ENCODE measurements around the gene SCG5.

The SCG5 gene

DNA sequence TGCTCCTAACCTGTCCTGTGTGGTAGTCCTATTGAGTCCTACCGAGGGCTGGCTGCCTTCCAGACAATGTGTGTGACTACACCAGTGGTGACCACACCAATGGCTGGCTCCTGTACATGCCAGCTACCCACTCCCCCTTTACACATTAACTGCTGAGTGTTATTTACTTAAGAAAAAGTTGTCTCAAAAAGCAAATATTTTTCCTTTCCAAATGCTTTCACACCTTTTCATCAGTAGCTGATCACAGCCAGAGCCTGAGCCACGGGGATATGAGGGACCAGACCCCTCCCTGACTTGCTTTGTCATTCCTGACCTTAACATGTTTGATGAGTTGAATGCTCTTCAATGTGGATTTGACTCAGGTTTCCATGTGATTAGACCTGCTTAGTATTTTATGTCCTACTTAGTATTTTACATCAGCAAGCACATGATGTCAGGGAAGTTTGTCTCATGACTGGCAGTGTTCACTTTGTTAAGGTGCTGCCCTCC is 46.7 kb downstream of the SCG5 start:
- Histone ChIP-seq H3K4me1 (ENCODE audit: control insufficient read depth, insufficient read depth, low read length) (0 out of 2 replicates have a peak, but pooled peaks cover 2% of the 10 kb centered on the region), H3K27ac (ENCODE audit: extremely low read depth, low read depth, low read length) (no peak overlapping the region), H3K4me3 (ENCODE audit: low read depth, low read length) (no peak overlapping the region), H3K36me3 (ENCODE audit: control insufficient read depth in 2 of 2, insufficient read depth in 1 of 2, low read length in 2 of 2) (no peaks in the 10 kb centered on the region), H3K9me3 (ENCODE audit: control insufficient read depth, insufficient read depth, low read depth, low read length) (no peaks in the 10 kb centered on the region)
- ChIA-PET POLR2A (no interaction called here), CTCF (interaction anchor here (0.7 kb wide), 1 partner anchor 12 kb away, joined by 3 read pairs; no protein-coding TSS in a partner anchor)
- TF ChIP-seq, protein P1, sequence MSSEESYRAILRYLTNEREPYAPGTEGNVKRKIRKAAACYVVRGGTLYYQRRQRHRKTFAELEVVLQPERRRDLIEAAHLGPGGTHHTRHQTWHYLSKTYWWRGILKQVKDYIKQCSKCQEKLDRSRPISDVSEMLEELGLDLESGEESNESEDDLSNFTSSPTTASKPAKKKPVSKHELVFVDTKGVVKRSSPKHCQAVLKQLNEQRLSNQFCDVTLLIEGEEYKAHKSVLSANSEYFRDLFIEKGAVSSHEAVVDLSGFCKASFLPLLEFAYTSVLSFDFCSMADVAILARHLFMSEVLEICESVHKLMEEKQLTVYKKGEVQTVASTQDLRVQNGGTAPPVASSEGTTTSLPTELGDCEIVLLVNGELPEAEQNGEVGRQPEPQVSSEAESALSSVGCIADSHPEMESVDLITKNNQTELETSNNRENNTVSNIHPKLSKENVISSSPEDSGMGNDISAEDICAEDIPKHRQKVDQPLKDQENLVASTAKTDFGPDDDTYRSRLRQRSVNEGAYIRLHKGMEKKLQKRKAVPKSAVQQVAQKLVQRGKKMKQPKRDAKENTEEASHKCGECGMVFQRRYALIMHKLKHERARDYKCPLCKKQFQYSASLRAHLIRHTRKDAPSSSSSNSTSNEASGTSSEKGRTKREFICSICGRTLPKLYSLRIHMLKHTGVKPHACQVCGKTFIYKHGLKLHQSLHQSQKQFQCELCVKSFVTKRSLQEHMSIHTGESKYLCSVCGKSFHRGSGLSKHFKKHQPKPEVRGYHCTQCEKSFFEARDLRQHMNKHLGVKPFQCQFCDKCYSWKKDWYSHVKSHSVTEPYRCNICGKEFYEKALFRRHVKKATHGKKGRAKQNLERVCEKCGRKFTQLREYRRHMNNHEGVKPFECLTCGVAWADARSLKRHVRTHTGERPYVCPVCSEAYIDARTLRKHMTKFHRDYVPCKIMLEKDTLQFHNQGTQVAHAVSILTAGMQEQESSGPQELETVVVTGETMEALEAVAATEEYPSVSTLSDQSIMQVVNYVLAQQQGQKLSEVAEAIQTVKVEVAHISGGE (tag by site-specific recombination; conservative IDR thresholded peaks at IDR 0.05; ENCODE audit: low read depth): no peak
- peak; percentile 48 for TF ChIP-seq ZNF335 (tag by site-specific recombination; conservative IDR thresholded peaks at IDR 0.05)
- peak; percentile 44 for TF ChIP-seq OSR2 (tag by site-specific recombination; IDR thresholded peaks at IDR 0.05)
- no peak for TF ChIP-seq ZNF585B (tag by site-specific recombination; IDR thresholded peaks at IDR 0.05)
- peak; percentile 30; the same call in 1 of the 2 replicates for TF ChIP-seq GLIS1 (tag by site-specific recombination; IDR thresholded peaks at IDR 0.05)

DNA sequence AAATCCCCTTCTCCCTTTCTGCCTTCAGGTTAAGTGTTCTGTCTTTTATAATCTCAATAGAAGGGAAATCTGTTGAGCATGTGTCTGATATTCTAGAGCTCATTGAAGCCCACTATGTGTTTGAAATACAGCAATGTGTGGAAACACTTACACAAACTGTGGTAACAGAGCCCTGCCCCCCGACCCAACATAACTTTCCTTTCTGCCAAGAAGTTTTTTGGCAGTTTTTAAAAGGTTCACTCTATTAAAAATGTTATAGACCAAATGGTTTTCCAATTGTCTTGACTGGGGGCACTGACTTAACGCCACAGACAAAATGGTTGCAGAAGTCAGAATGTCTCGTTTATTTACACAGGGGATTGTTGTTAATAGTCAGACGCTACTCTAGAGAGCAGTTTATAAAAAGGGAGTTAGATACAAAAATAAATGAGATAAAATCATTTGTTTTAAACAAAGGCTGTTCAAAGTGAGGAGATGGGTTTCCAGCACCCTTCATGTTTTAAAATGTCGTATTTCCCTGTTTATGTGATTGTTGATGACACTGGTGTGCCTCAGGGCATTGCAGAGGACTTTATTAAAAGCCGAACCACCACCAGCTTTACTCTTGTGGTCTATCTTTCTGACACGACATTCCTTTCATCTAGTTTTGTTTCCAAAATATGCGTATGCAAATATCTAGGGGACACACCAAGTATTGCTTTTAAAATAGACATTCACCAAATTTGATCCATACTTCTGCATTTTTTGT is 49.6 kb downstream of the SCG5 start:
- no peaks in the 10 kb centered on the region for H3K9me3 ChIP-seq (ENCODE audit: control insufficient read depth, insufficient read depth, low read depth, low read length)
- CTCF ChIA-PET: interaction anchor here (0.7 kb wide), 1 partner anchor 10 kb away, joined by 4 read pairs; no protein-coding TSS in a partner anchor
- H3K27ac ChIP-seq (ENCODE audit: extremely low read depth, low read depth, low read length): no peak overlapping the region
- POLR2A ChIA-PET: no interaction called here
- H3K4me1 ChIP-seq (ENCODE audit: control insufficient read depth, insufficient read depth, low read length): 0 out of 2 replicates have a peak, but pooled peaks cover 2% of the 10 kb centered on the region
- H3K36me3 ChIP-seq (ENCODE audit: control insufficient read depth in 2 of 2, insufficient read depth in 1 of 2, low read length in 2 of 2): no peaks in the 10 kb centered on the region
- no peak overlapping the region for H3K4me3 ChIP-seq (ENCODE audit: low read depth, low read length)
- no peak for TF ChIP-seq FEZF1 (tag by site-specific recombination; IDR thresholded peaks at IDR 0.05)
- no peak for TF ChIP-seq ZNF221 (tag by site-specific recombination; IDR thresholded peaks at IDR 0.05; ENCODE audit: borderline replicate concordance)
- TF ChIP-seq OSR2 (tag by site-specific recombination; IDR thresholded peaks at IDR 0.05): no peak
- TF ChIP-seq KLF1 (tag by site-specific recombination; IDR thresholded peaks at IDR 0.05): no peak
- TF ChIP-seq ZFP41 (tag by site-specific recombination; IDR thresholded peaks at IDR 0.05; ENCODE audit: borderline replicate concordance): no peak
- no peak for TF ChIP-seq ZNF184 (tag by site-specific recombination; IDR thresholded peaks at IDR 0.05)
- no peak for TF ChIP-seq HOXD13 (CRISPR knock-in tag; IDR thresholded peaks at IDR 0.05; ENCODE audit: borderline replicate concordance)
- no peak for TF ChIP-seq ZNF777 (tag by site-specific recombination; IDR thresholded peaks at IDR 0.05; ENCODE audit: borderline replicate concordance)
- TF ChIP-seq SALL2 (tag by site-specific recombination; IDR thresholded peaks at IDR 0.05; ENCODE audit: borderline replicate concordance): no peak
- TF ChIP-seq ZNF677 (tag by site-specific recombination; IDR thresholded peaks at IDR 0.05): no peak
- TF ChIP-seq, protein P2, sequence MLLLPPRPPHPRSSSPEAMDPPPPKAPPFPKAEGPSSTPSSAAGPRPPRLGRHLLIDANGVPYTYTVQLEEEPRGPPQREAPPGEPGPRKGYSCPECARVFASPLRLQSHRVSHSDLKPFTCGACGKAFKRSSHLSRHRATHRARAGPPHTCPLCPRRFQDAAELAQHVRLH (tag by site-specific recombination; IDR thresholded peaks at IDR 0.05): no peak
- no peak for TF ChIP-seq IKZF3 (tag by site-specific recombination; IDR thresholded peaks at IDR 0.05)
- no peak for TF ChIP-seq PRDM1 (tag by site-specific recombination; IDR thresholded peaks at IDR 0.05)

DNA sequence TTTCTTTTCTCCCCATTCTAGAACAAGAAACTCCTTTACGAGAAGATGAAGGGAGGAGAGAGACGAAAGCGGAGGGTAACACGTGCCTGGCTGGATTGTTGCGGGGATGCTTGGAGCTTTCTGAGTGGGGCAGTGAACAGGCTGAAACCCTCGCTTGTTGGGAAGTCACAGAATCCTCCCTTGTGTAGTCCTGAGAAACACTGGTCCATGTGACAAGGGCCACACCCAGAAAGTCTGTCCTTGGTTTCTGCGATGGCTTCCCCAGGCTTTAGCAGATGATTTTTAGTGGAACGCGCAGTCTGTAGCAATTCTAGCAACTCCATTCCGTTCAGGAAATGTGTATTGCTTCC is 50.2 kb downstream of the SCG5 start:
- TF ChIP-seq ZNF202 (tag by site-specific recombination; IDR thresholded peaks at IDR 0.05; ENCODE audit: borderline replicate concordance) (no peak), KLF1 (tag by site-specific recombination; IDR thresholded peaks at IDR 0.05) (no peak), ZBTB17 (tag by site-specific recombination; IDR thresholded peaks at IDR 0.05) (no peak), ZNF146 (tag by site-specific recombination; IDR thresholded peaks at IDR 0.05) (no peak), ZNF292 (tag by site-specific recombination; IDR thresholded peaks at IDR 0.05; ENCODE audit: borderline replicate concordance, low read depth) (no peak), ZNF660 (tag by site-specific recombination; IDR thresholded peaks at IDR 0.05) (no peak), ZNF776 (tag by site-specific recombination; IDR thresholded peaks at IDR 0.05; ENCODE audit: borderline replicate concordance) (no peak), ZNF391 (tag by site-specific recombination; IDR thresholded peaks at IDR 0.05; ENCODE audit: borderline replicate concordance, low read depth) (no peak)
- TF ChIP-seq, protein P3, sequence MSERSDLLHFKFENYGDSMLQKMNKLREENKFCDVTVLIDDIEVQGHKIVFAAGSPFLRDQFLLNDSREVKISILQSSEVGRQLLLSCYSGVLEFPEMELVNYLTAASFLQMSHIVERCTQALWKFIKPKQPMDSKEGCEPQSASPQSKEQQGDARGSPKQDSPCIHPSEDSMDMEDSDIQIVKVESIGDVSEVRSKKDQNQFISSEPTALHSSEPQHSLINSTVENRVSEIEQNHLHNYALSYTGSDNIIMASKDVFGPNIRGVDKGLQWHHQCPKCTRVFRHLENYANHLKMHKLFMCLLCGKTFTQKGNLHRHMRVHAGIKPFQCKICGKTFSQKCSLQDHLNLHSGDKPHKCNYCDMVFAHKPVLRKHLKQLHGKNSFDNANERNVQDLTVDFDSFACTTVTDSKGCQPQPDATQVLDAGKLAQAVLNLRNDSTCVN (tag by site-specific recombination; optimal IDR thresholded peaks at IDR 0.05): no peak
- TF ChIP-seq, protein P4, sequence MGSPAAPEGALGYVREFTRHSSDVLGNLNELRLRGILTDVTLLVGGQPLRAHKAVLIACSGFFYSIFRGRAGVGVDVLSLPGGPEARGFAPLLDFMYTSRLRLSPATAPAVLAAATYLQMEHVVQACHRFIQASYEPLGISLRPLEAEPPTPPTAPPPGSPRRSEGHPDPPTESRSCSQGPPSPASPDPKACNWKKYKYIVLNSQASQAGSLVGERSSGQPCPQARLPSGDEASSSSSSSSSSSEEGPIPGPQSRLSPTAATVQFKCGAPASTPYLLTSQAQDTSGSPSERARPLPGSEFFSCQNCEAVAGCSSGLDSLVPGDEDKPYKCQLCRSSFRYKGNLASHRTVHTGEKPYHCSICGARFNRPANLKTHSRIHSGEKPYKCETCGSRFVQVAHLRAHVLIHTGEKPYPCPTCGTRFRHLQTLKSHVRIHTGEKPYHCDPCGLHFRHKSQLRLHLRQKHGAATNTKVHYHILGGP (tag by site-specific recombination; IDR thresholded peaks at IDR 0.05): no peak

More for the DNA sequence above, 50.2 kb downstream of the SCG5 start:
- Histone ChIP-seq H3K9me3 (ENCODE audit: control insufficient read depth, insufficient read depth, low read depth, low read length) (no peaks in the 10 kb centered on the region), H3K27ac (ENCODE audit: extremely low read depth, low read depth, low read length) (no peak overlapping the region), H3K36me3 (ENCODE audit: control insufficient read depth in 2 of 2, insufficient read depth in 1 of 2, low read length in 2 of 2) (no peaks in the 10 kb centered on the region), H3K4me3 (ENCODE audit: low read depth, low read length) (no peak overlapping the region), H3K4me1 (ENCODE audit: control insufficient read depth, insufficient read depth, low read length) (0 out of 2 replicates have a peak, but pooled peaks cover 2% of the 10 kb centered on the region)
- ChIA-PET POLR2A (no interaction called here), CTCF (no interaction called here)
